Parathyroid adenoma (tissue), 2 donors: ENCODE data around the gene EMP1.
A peak's percentile ranks its signal among the peaks of the same experiment; 100 is the strongest.

ENCODE experiments used
- H2AFZ ChIP-seq: fragments of 300-600 bp; sonication (generic); one replicate; pipeline ENCODE4 v1.7.0; 2017; ENCODE audit warnings: antibody characterized with exemption, mild to moderate bottlenecking
- H3K27ac ChIP-seq: fragments of 300-600 bp; sonication (generic); one replicate; pipeline ENCODE4 v1.7.0; 2017
- H3K27me3 ChIP-seq: fragments of 300-600 bp; sonication (generic); one replicate; pipeline ENCODE4 v1.7.0; 2017; ENCODE audit warnings: low read length; ENCODE audit not compliant: control insufficient read depth, insufficient read depth
- H3K36me3 ChIP-seq: fragments of 300-600 bp; sonication (generic); one replicate; pipeline ENCODE4 v1.7.0; 2017; ENCODE audit warnings: low read length; ENCODE audit not compliant: control insufficient read depth, insufficient read depth
- H3K4me1 ChIP-seq: fragments of 300-600 bp; sonication (generic); one replicate; pipeline ENCODE4 v1.7.0; 2017; ENCODE audit warnings: control low read depth
- H3K4me2 ChIP-seq: fragments of 300-600 bp; sonication (generic); one replicate; pipeline ENCODE4 v1.7.0; 2017; ENCODE audit warnings: low read length
- H3K4me3 ChIP-seq: fragments of 300-600 bp; sonication (generic); one replicate; pipeline ENCODE4 v1.7.0; 2017; ENCODE audit warnings: low read depth, low read length
- H3K79me2 ChIP-seq: fragments of 300-600 bp; sonication (generic); one replicate; pipeline ENCODE4 v1.7.0; 2017; ENCODE audit warnings: control low read depth
- H3K9ac ChIP-seq: fragments of 300-600 bp; sonication (generic); one replicate; pipeline ENCODE4 v1.7.0; 2017; ENCODE audit warnings: mild to moderate bottlenecking
- H3K9me3 ChIP-seq: fragments of 300-600 bp; sonication (generic); one replicate; pipeline ENCODE4 v1.7.0; 2017; ENCODE audit warnings: low read length; ENCODE audit not compliant: control insufficient read depth
- CTCF ChIP-seq: fragments of 300-600 bp; sonication (generic); IDR thresholded peaks from one replicate; pipeline ENCODE4 v1.7.0; 2017; ENCODE audit warnings: antibody characterized with exemption, mild to moderate bottlenecking
- donor health status: primary hyperparathyroidism.

Gene EMP1

GRCh38 chr12:13253966-13254760 is 57.6 kb downstream of the EMP1 start:
- Histone ChIP-seq H3K4me1 (peaks cover 4% of the 10 kb centered on the region), H3K4me2 (no peak overlapping the region), H3K27me3 (no peaks in the 10 kb centered on the region), H3K9ac (no peak overlapping the region), H3K4me3 (no peak overlapping the region), H3K27ac (no peak overlapping the region), H2AFZ (no peak overlapping the region), H3K36me3 (no peaks in the 10 kb centered on the region), H3K79me2 (no peaks in the 10 kb centered on the region), H3K9me3 (no peaks in the 10 kb centered on the region)
- no peak for TF ChIP-seq CTCF

- H3K9me3 ChIP-seq, result no peaks in the 10 kb centered on the region
- no peak overlapping the region for H3K27ac ChIP-seq
- H3K4me1 ChIP-seq, result peaks cover 4% of the 10 kb centered on the region
- H3K27me3 ChIP-seq, result no peaks in the 10 kb centered on the region
- no peak overlapping the region for H3K9ac ChIP-seq
- H2AFZ ChIP-seq, result peak overlapping the region; percentile 63
- no peaks in the 10 kb centered on the region for H3K36me3 ChIP-seq
- H3K79me2 ChIP-seq, result no peaks in the 10 kb centered on the region
- H3K4me2 ChIP-seq, result peak overlapping the region; percentile 13
- H3K4me3 ChIP-seq, result peak overlapping the region; percentile 26
- TF ChIP-seq CTCF, result peak; percentile 97
Measured at GRCh38 chr12:13255792-13256691, 59.5 kb downstream of the EMP1 start.

- Histone ChIP-seq H3K9ac (no peak overlapping the region), H3K79me2 (no peaks in the 10 kb centered on the region), H3K4me1 (peaks cover 4% of the 10 kb centered on the region), H2AFZ (no peak overlapping the region), H3K36me3 (no peaks in the 10 kb centered on the region), H3K27me3 (no peaks in the 10 kb centered on the region), H3K4me2 (no peak overlapping the region), H3K27ac (no peak overlapping the region), H3K9me3 (no peaks in the 10 kb centered on the region), H3K4me3 (no peak overlapping the region)
- no peak for TF ChIP-seq CTCF
Measured at GRCh38 chr12:13256692-13257045, 60.1 kb downstream of the EMP1 start.

GRCh38 chr12:13257356-13257875 is 60.9 kb downstream of the EMP1 start:
- Histone ChIP-seq H2AFZ (peak overlapping the region; percentile 40), H3K36me3 (no peaks in the 10 kb centered on the region), H3K9me3 (no peaks in the 10 kb centered on the region), H3K9ac (no peak overlapping the region), H3K4me3 (no peak overlapping the region), H3K4me1 (peaks cover 4% of the 10 kb centered on the region), H3K79me2 (no peaks in the 10 kb centered on the region), H3K27ac (no peak overlapping the region), H3K4me2 (no peak overlapping the region), H3K27me3 (no peaks in the 10 kb centered on the region)
- no peak for TF ChIP-seq CTCF
